CD14-positive monocyte (primary cell): Measurements from ENCODE around the gene ARID1B. TPM values are rescaled to one million over a fixed set of nuclear protein-coding genes. Genes with fewer than 3 reads are reported as not detected.

Source experiments
- DNase-seq, 3 donors: peaks; one replicate each; pipeline ENCODE4 v3.0.0-alpha.2; 2011 to 2022
- H2AFZ ChIP-seq: 2 replicates; pipeline ENCODE4 v1.6.0; 2012; ENCODE audit warnings: mild to moderate bottlenecking, low read depth, low read length, inconsistent platforms; ENCODE audit not compliant: insufficient read depth, poor library complexity, severe bottlenecking
- H3K27ac ChIP-seq, 2 donors: 1 replicate in 1 of 2; 2 replicates in 1 of 2; pipeline ENCODE4 v1.5.1; 2012 to 2013; ENCODE audit warnings: low read length in 2 of 2, control low read depth in 1 of 2, inconsistent platforms in 1 of 2, low read depth in 1 of 2, mild to moderate bottlenecking in 1 of 2
- H3K27me3 ChIP-seq, 2 donors: one replicate each; pipeline versions ENCODE4 v1.6.0 to v1.6.1; 2011 to 2013; ENCODE audit warnings: low read length in 2 of 2; ENCODE audit not compliant: control insufficient read depth in 2 of 2, insufficient read depth in 2 of 2
- H3K36me3 ChIP-seq, 2 donors: replicated peaks in 1 of 2; 1 replicate in 1 of 2; 2 replicates in 1 of 2; pipeline versions ENCODE4 v1.5.1 to v1.6.1; 2012 to 2013; ENCODE audit warnings: low read length in 2 of 2, control low read depth in 1 of 2, inconsistent platforms in 1 of 2, mild to moderate bottlenecking in 1 of 2; ENCODE audit not compliant: insufficient read depth in 2 of 2, control insufficient read depth in 1 of 2
- H3K4me1 ChIP-seq, 2 donors: 1 replicate in 1 of 2; 2 replicates in 1 of 2; pipeline versions ENCODE4 v1.5.1 to v1.6.1; 2012 to 2013; ENCODE audit warnings: low read length in 2 of 2, control low read depth in 1 of 2, inconsistent platforms in 1 of 2, mild to moderate bottlenecking in 1 of 2, moderate library complexity in 1 of 2; ENCODE audit not compliant: insufficient read depth in 2 of 2, control insufficient read depth in 1 of 2
- H3K4me2 ChIP-seq: replicated peaks from 2 replicates; pipeline ENCODE3; 2012; ENCODE audit warnings: low read length, moderate library complexity, mild to moderate bottlenecking; ENCODE audit not compliant: poor library complexity, severe bottlenecking; ENCODE audit errors: extremely low read depth
- H3K4me3 ChIP-seq, 3 experiments: fragments of 200-600 bp in 1 of 3; sonication (generic) in 1 of 3; replicated peaks in 1 of 3; 1 replicate in 2 of 3; 2 replicates in 1 of 3; pipeline ENCODE4 v1.5.1; 2011 to 2013; ENCODE audit warnings: low read length in 3 of 3, mild to moderate bottlenecking in 3 of 3, control low read depth in 2 of 3, low read depth in 2 of 3, inconsistent platforms in 1 of 3, moderate library complexity in 1 of 3
- H3K79me2 ChIP-seq: 2 replicates; pipeline ENCODE4 v1.6.0; 2012; ENCODE audit warnings: mild to moderate bottlenecking, control low read depth, inconsistent platforms, low read length, moderate library complexity; ENCODE audit not compliant: insufficient read depth
- H3K9ac ChIP-seq: 2 replicates; pipeline ENCODE4 v1.6.0; 2017; ENCODE audit warnings: low read length, mild to moderate bottlenecking; ENCODE audit not compliant: insufficient read depth, poor library complexity, severe bottlenecking
- H3K9me3 ChIP-seq, 2 donors: replicated peaks in 1 of 2; 1 replicate in 1 of 2; 2 replicates in 1 of 2; pipeline versions ENCODE4 v1.5.1 to v1.6.1; 2012 to 2013; ENCODE audit warnings: low read length in 2 of 2, control low read depth in 1 of 2; ENCODE audit not compliant: control insufficient read depth in 1 of 2, insufficient read depth in 1 of 2
- H4K20me1 ChIP-seq: 2 replicates; pipeline ENCODE4 v1.6.0; 2012; ENCODE audit warnings: mild to moderate bottlenecking, low read length, control low read depth, moderate library complexity; ENCODE audit not compliant: insufficient read depth
- H3K27ac Mint-ChIP-seq, 7 donors: one replicate each; pipeline ENCODE4 v1.8.0; 2020; ENCODE audit warnings: mild to moderate bottlenecking in 7 of 7, mixed read lengths in 7 of 7, moderate library complexity in 6 of 7, inconsistent platforms in 2 of 7
- H3K27me3 Mint-ChIP-seq, 3 donors: one replicate each; pipeline ENCODE4 v1.8.0; 2021 to 2022; ENCODE audit warnings: low read depth in 3 of 3, mild to moderate bottlenecking in 3 of 3, mixed read lengths in 3 of 3, moderate library complexity in 3 of 3, inconsistent platforms in 1 of 3
- H3K36me3 Mint-ChIP-seq, 2 donors: one replicate each; pipeline ENCODE4 v1.8.0; 2020; ENCODE audit warnings: mixed read lengths in 2 of 2, inconsistent platforms in 1 of 2, mild to moderate bottlenecking in 1 of 2
- H3K4me1 Mint-ChIP-seq: one replicate; pipeline ENCODE4 v1.8.0; 2020; ENCODE audit warnings: mild to moderate bottlenecking, mixed read lengths
- H3K4me3 Mint-ChIP-seq, 2 donors: one replicate each; pipeline ENCODE4 v1.8.0; 2020; ENCODE audit warnings: mild to moderate bottlenecking in 2 of 2, mixed read lengths in 2 of 2, moderate library complexity in 1 of 2
- H3K9me3 Mint-ChIP-seq, 7 donors: one replicate each; pipeline ENCODE4 v1.8.0; 2020 to 2022; ENCODE audit warnings: mixed read lengths in 7 of 7, mild to moderate bottlenecking in 6 of 7, moderate library complexity in 6 of 7, inconsistent platforms in 2 of 7
- CTCF ChIP-seq: fragments of 200-600 bp; IDR thresholded peaks from one replicate; pipeline ENCODE4 v1.8.0; 2022; ENCODE audit warnings: antibody characterized with exemption, mild to moderate bottlenecking
- WGBS: methylation state at CpG from one replicate; pipeline ENCODE4 v1.1.5; 2013; ENCODE audit warnings: missing lambda C conversion rate; ENCODE audit not compliant: insufficient coverage; 5-methylcytosine and 5-hydroxymethylcytosine counted together
- intact Hi-C, 2 donors: fragments of 100-400 bp; cut with micrococcal nuclease; formaldehyde crosslinking; loops; one replicate each; pipeline versions ENCODE4 v1.15.0 to v1.15.1; 2023
- polyA plus RNA-seq, 3 donors: library from polyadenylated mRNA; depleted of rRNA in 1 of 3; unstranded in 2 of 3; stranded (reverse) in 1 of 3; fragments of 300-500 nt in 2 of 3; fragments of >200 nt in 1 of 3; fragmentation: Illumina TruSeq in 2 of 3; gene quantifications; 1 replicate in 2 of 3; 2 replicates in 1 of 3; pipeline ENCODE4 v1.2.3, GENCODE V29; 2012 to 2021

Gene ARID1B
- polyA plus RNA-seq, 3 donors: 3.2 to 22.1 (median 3.8) TPM

- H3K9me3 ChIP-seq: no peaks in the 10 kb centered on the region
- 60% methylated on average over 2 of the region's 6 CpGs for WGBS
- DNase-seq: peak in 1 of 3 donors; percentile 10
- no peak overlapping the region for H2AFZ ChIP-seq
- peaks cover 12 to 32% of the 10 kb centered on the region in 2 donors for H3K4me1 ChIP-seq
- H3K27me3 Mint-ChIP-seq: no peaks in the 10 kb centered on the region
- H3K27ac ChIP-seq: peak overlapping the region in 1 of 2 donors; percentile 2
- TF ChIP-seq CTCF: no peak
- H3K9me3 Mint-ChIP-seq: peaks cover 0 to 4% (median 2%) of the 10 kb centered on the region in 7 donors
- H3K4me1 Mint-ChIP-seq: peaks cover 53% of the 10 kb centered on the region
- peaks cover 99% of the 10 kb centered on the region for H3K79me2 ChIP-seq
- no peak overlapping the region for H3K4me2 ChIP-seq
- H4K20me1 ChIP-seq: peaks cover 99% of the 10 kb centered on the region
- H3K27ac Mint-ChIP-seq: peak overlapping the region in 2 of 7 donors; percentile 52 to 77
- peak overlapping the region in 1 of 2 donors; percentile 7 for H3K4me3 Mint-ChIP-seq
- no peaks in the 10 kb centered on the region for H3K27me3 ChIP-seq
- H3K9ac ChIP-seq: no peak overlapping the region
- H3K4me3 ChIP-seq: no peak overlapping the region
- H3K36me3 Mint-ChIP-seq: peaks cover 2% of the 10 kb centered on the region in 2 donors
- H3K36me3 ChIP-seq: no peaks in the 10 kb centered on the region
- intact Hi-C loops: no loop called here
Observed at GRCh38 chr6:156807795-156808194, 30.6 kb downstream of the ARID1B start.

GRCh38 chr6:156808287-156808686, 31.1 kb downstream of the ARID1B start:
- Histone ChIP-seq H3K27me3 (no peaks in the 10 kb centered on the region), H3K79me2 (peaks cover 98% of the 10 kb centered on the region), H3K9ac (no peak overlapping the region), H4K20me1 (peaks cover 98% of the 10 kb centered on the region), H3K36me3 (no peaks in the 10 kb centered on the region), H3K4me3 (no peak overlapping the region), H2AFZ (no peak overlapping the region), H3K4me1 (peaks cover 12 to 32% of the 10 kb centered on the region in 2 donors), H3K4me2 (no peak overlapping the region), H3K9me3 (no peaks in the 10 kb centered on the region), H3K27ac (peak overlapping the region in 1 of 2 donors; percentile 2)
- no peak for DNase-seq
- H3K4me3 Mint-ChIP-seq: no peak overlapping the region
- peaks cover 2% of the 10 kb centered on the region in 2 donors for H3K36me3 Mint-ChIP-seq
- intact Hi-C loops: no loop called here
- H3K4me1 Mint-ChIP-seq: peaks cover 50% of the 10 kb centered on the region
- 34% methylated on average over 2 of the region's 2 CpGs for WGBS
- no peak for TF ChIP-seq CTCF
- no peaks in the 10 kb centered on the region for H3K27me3 Mint-ChIP-seq
- H3K27ac Mint-ChIP-seq: peak overlapping the region in 2 of 7 donors; percentile 3 to 79
- peaks cover 0 to 4% (median 2%) of the 10 kb centered on the region in 7 donors for H3K9me3 Mint-ChIP-seq
